HepG2 (cell line): ENCODE measurements around the gene FUCA2. TPM values are rescaled to one million over a fixed set of nuclear protein-coding genes. Genes with fewer than 3 reads are reported as not detected.

Source experiments
- ATAC-seq: fragments of 200-7000 bp; cut with Tn5 transposase; 3 replicates; pipeline ENCODE4 v1.9.1; 2020; ENCODE audit warnings: mild to moderate bottlenecking, moderate library complexity
- BruUV-seq: library from RNA; stranded (reverse); fragments of 400-500 nt; replicated peaks from 2 replicates; lab custom pipeline; 2021; lab: Mats Ljungman, UMichigan
- CTCF ChIA-PET: fragments of 300-600 bp; formaldehyde crosslinking; extraction: SDS; loops from one replicate; lab custom pipeline; 2021; ENCODE audit warnings: low total read pairs, inconsistent platforms, low intra/inter-chr PET ratio; lab: Yijun Ruan, JAX
- POLR2A ChIA-PET: fragments of 350-600 bp; sonication (Branson Sonifier 250); formaldehyde crosslinking; loops from one replicate; lab custom pipeline; 2020; ENCODE audit warnings: antibody characterized with exemption, inconsistent platforms; lab: Yijun Ruan, JAX
- DNase-seq: peaks from one replicate; pipeline ENCODE4 v3.0.0-alpha.2; 2015; ENCODE audit warnings: low spot score
- FAIRE-seq: peaks from 3 replicates; lab custom pipeline; 2011; peaks lifted over from hg19 to GRCh38; lab: Jason Lieb, UNC
- H2AFZ ChIP-seq: one replicate; pipeline ENCODE4 v1.6.1; 2011; ENCODE audit warnings: low read length, inconsistent platforms
- H3K27ac ChIP-seq: fragments of 300-600 bp; 3 replicates; pipeline ENCODE4 v1.8.0; 2011; ENCODE audit warnings: mixed run types, mild to moderate bottlenecking, mixed read lengths, low read length, inconsistent platforms; ENCODE audit not compliant: insufficient read depth; ENCODE audit errors: extremely low read length
- H3K27me3 ChIP-seq, 2 experiments: fragments of 200-600 bp in 1 of 2; 2 replicates in 1 of 2; 3 replicates in 1 of 2; pipeline versions ENCODE4 v1.6.0 to v1.8.0; 2011; ENCODE audit warnings: low read length in 2 of 2, mild to moderate bottlenecking in 2 of 2, moderate library complexity in 2 of 2, inconsistent platforms in 1 of 2; ENCODE audit not compliant: insufficient read depth in 2 of 2, control insufficient read depth in 1 of 2
- H3K36me3 ChIP-seq, 2 experiments: fragments of 200-600 bp in 1 of 2; replicated peaks in 1 of 2; 2 replicates in 1 of 2; 3 replicates in 1 of 2; pipeline versions ENCODE4 v1.5.1 to v1.8.0; 2011; ENCODE audit warnings: low read length in 2 of 2, inconsistent platforms in 1 of 2; ENCODE audit not compliant: insufficient read depth in 2 of 2, control insufficient read depth in 1 of 2
- H3K4me1 ChIP-seq: 2 replicates; pipeline ENCODE4 v1.5.1; 2012; ENCODE audit warnings: low read length, inconsistent platforms; ENCODE audit not compliant: insufficient read depth
- H3K4me2 ChIP-seq: 2 replicates; pipeline ENCODE4 v1.6.0; 2011; ENCODE audit warnings: low read depth, low read length, inconsistent platforms
- H3K4me3 ChIP-seq, 3 experiments: fragments of 200-600 bp in 1 of 3; sonication (generic), shearing (Covaris generic) in 1 of 3; replicated peaks in 1 of 3; 2 replicates each; pipeline ENCODE4 v1.5.1; 2011 to 2016; ENCODE audit warnings: low read length in 3 of 3, inconsistent platforms in 2 of 3, low read depth in 2 of 3, mild to moderate bottlenecking in 2 of 3, control low read depth in 1 of 3, mixed read lengths in 1 of 3; ENCODE audit not compliant: insufficient read depth in 1 of 3
- H3K79me2 ChIP-seq: one replicate; pipeline ENCODE4 v1.6.1; 2011; ENCODE audit warnings: low read length, inconsistent platforms; ENCODE audit not compliant: insufficient read depth
- H3K9ac ChIP-seq: 2 replicates; pipeline ENCODE4 v1.6.0; 2011; ENCODE audit warnings: mild to moderate bottlenecking, low read depth, low read length, inconsistent platforms; ENCODE audit not compliant: insufficient read depth
- H3K9me3 ChIP-seq: 2 replicates; pipeline ENCODE4 v1.5.1; 2012; ENCODE audit warnings: mild to moderate bottlenecking, low read length
- H4K20me1 ChIP-seq: 2 replicates; pipeline ENCODE4 v1.6.0; 2011; ENCODE audit warnings: inconsistent platforms, mild to moderate bottlenecking, low read length, moderate library complexity; ENCODE audit not compliant: insufficient read depth
- ATF7 ChIP-seq, 2 experiments: fragments of 450-650 bp in 1 of 2; sonication (generic) in 1 of 2; formaldehyde crosslinking in 1 of 2; IDR thresholded peaks; 2 replicates each; pipeline versions ENCODE4 v1.4.0 to v1.6.1; 2016 to 2020; ENCODE audit warnings: antibody characterized with exemption in 1 of 2, mild to moderate bottlenecking in 1 of 2, missing genetic modification reagents in 1 of 2
- ATM ChIP-seq: fragments of 450-650 bp; IDR thresholded peaks from 2 replicates; pipeline ENCODE4 v1.7.1; 2017; ENCODE audit warnings: mild to moderate bottlenecking, borderline replicate concordance
- CREM ChIP-seq, 2 experiments: sonication (generic) in 1 of 2; formaldehyde crosslinking in 1 of 2; IDR thresholded peaks; 2 replicates each; pipeline versions ENCODE4 v1.4.0 to v1.6.1; 2016 to 2020; ENCODE audit warnings: antibody characterized with exemption in 1 of 2, mild to moderate bottlenecking in 1 of 2, missing genetic modification reagents in 1 of 2
- HOXD1 ChIP-seq: sonication (generic); formaldehyde crosslinking; IDR thresholded peaks from 2 replicates; pipeline ENCODE4 v1.5.0; 2020; ENCODE audit warnings: missing genetic modification reagents
- MAZ ChIP-seq, 2 experiments: sonication (generic) in 1 of 2; formaldehyde crosslinking in 1 of 2; IDR thresholded peaks; 2 replicates each; pipeline versions ENCODE4 v1.5.0 to v1.6.1; 2012 to 2020; ENCODE audit warnings: low read depth in 2 of 2, mild to moderate bottlenecking in 2 of 2, borderline replicate concordance in 1 of 2, improper control_type of control experiment in 1 of 2, low read length in 1 of 2, missing genetic modification reagents in 1 of 2, moderate library complexity in 1 of 2
- MXI1 ChIP-seq: IDR thresholded peaks from 3 replicates; pipeline ENCODE4 v1.6.1; 2012; ENCODE audit warnings: low read depth, low read length, inconsistent platforms, borderline replicate concordance
- NRL ChIP-seq: sonication (generic); formaldehyde crosslinking; IDR thresholded peaks from 2 replicates; pipeline ENCODE4 v1.5.0; 2020; ENCODE audit warnings: missing genetic modification reagents, mild to moderate bottlenecking, moderate library complexity, borderline replicate concordance
- ONECUT2 ChIP-seq: sonication (generic); formaldehyde crosslinking; IDR thresholded peaks from 2 replicates; pipeline ENCODE4 v1.4.0; 2020; ENCODE audit warnings: missing genetic modification reagents
- POLR2G ChIP-seq: fragments of 200-400 bp; formaldehyde crosslinking; IDR thresholded peaks from 2 replicates; pipeline ENCODE4 v1.6.1; 2018; ENCODE audit warnings: mild to moderate bottlenecking, low read depth, low read length, moderate library complexity
- TAF1 ChIP-seq: sonication (generic); formaldehyde crosslinking; IDR thresholded peaks from 2 replicates; pipeline ENCODE4 v1.4.0; 2020; ENCODE audit warnings: missing genetic modification reagents
- TARDBP ChIP-seq: sonication (generic); formaldehyde crosslinking; IDR thresholded peaks from 2 replicates; pipeline ENCODE4 v1.8.0; 2022; ENCODE audit warnings: mild to moderate bottlenecking, missing genetic modification reagents
- YEATS4 ChIP-seq: sonication (generic); formaldehyde crosslinking; IDR thresholded peaks from 2 replicates; pipeline ENCODE4 v1.4.0; 2020; ENCODE audit warnings: missing genetic modification reagents, borderline replicate concordance
- ZNF337 ChIP-seq: sonication (generic); formaldehyde crosslinking; IDR thresholded peaks from 2 replicates; pipeline ENCODE4 v1.5.1; 2020; ENCODE audit warnings: missing genetic modification reagents, low read depth, mild to moderate bottlenecking, borderline replicate concordance
- ZNF629 ChIP-seq: sonication (generic); formaldehyde crosslinking; conservative IDR thresholded peaks from 2 replicates; pipeline ENCODE4 v1.5.0; 2020; ENCODE audit warnings: missing genetic modification reagents
- ZNF768 ChIP-seq: sonication (generic); formaldehyde crosslinking; IDR thresholded peaks from 2 replicates; pipeline ENCODE4 v1.4.0; 2020; ENCODE audit warnings: missing genetic modification reagents
- WGBS: methylation state at CpG from one replicate; pipeline ENCODE4 v1.1.6; 2017; ENCODE audit warnings: low lambda C conversion rate; 5-methylcytosine and 5-hydroxymethylcytosine counted together
- in situ Hi-C: cut with HindIII; loops from 2 replicates; pipeline ENCODE4 v1.10.0; 2017; ENCODE audit warnings: low pct_unique_long_range_greater_than_20kb; ENCODE audit not compliant: extremely low pct_ligation_motif_present
- intact Hi-C: fragments of 100-400 bp; cut with micrococcal nuclease; formaldehyde crosslinking; loops from one replicate; pipeline ENCODE4 v1.10.0; 2022; ENCODE audit not compliant: unreplicated experiment
- polyA plus RNA-seq, 8 experiments: library from polyadenylated mRNA; depleted of rRNA in 3 of 8; stranded (reverse) in 7 of 8; unstranded in 1 of 8; fragments of >200 nt; fragmentation: Illumina TruSeq in 4 of 8; extraction: Trizol in 4 of 8; gene quantifications; 2 replicates each; pipeline versions ENCODE4 v1.2.1 to v1.2.3, GENCODE V29; 2011 to 2016; ENCODE audit warnings: low read depth in 4 of 8, missing spikeins in 1 of 8, mixed read lengths in 1 of 8; ENCODE audit not compliant: insufficient read depth in 1 of 8
- total RNA-seq, 5 experiments: library from RNA; depleted of rRNA; stranded (reverse); fragments of >200 nt; fragmentation: Illumina TruSeq; extraction: Trizol; gene quantifications; 2 replicates each; pipeline ENCODE4 v1.2.3, GENCODE V29; 2016; ENCODE audit warnings: low read depth in 1 of 5
- TF ChIP-seq, protein P1 (sequence below): sonication (generic); formaldehyde crosslinking; IDR thresholded peaks from 2 replicates; pipeline ENCODE4 v1.5.1; 2020; ENCODE audit warnings: missing genetic modification reagents, mild to moderate bottlenecking, borderline replicate concordance
- TF ChIP-seq, protein P2 (sequence below): sonication (generic); formaldehyde crosslinking; IDR thresholded peaks from 2 replicates; pipeline ENCODE4 v1.5.0; 2020; ENCODE audit warnings: missing genetic modification reagents, mild to moderate bottlenecking, borderline replicate concordance
- TF ChIP-seq, protein P3 (sequence below): sonication (generic); formaldehyde crosslinking; IDR thresholded peaks from 2 replicates; pipeline ENCODE4 v1.8.1; 2022; ENCODE audit warnings: low read depth, mild to moderate bottlenecking, missing genetic modification reagents

FUCA2 gene
- total and polyA plus RNA-seq, 2 of the 13 experiments (the other 11 are each of a cell fraction or from before 2014, with no cell fraction given): 87.4 to 144 TPM

- TF ChIP-seq ONECUT2 (CRISPR knock-in tag): no peak
- TF ChIP-seq POLR2G: no peak
- no peak for TF ChIP-seq MAZ (IDR thresholded peaks at IDR 0.05; ENCODE audit: borderline replicate concordance, low read depth, low read length)
- TF ChIP-seq MAZ (CRISPR knock-in tag; IDR thresholded peaks at IDR 0.05; ENCODE audit: low read depth): no peak
- TF ChIP-seq NRL (CRISPR knock-in tag): no peak
- TF ChIP-seq, protein P1, sequence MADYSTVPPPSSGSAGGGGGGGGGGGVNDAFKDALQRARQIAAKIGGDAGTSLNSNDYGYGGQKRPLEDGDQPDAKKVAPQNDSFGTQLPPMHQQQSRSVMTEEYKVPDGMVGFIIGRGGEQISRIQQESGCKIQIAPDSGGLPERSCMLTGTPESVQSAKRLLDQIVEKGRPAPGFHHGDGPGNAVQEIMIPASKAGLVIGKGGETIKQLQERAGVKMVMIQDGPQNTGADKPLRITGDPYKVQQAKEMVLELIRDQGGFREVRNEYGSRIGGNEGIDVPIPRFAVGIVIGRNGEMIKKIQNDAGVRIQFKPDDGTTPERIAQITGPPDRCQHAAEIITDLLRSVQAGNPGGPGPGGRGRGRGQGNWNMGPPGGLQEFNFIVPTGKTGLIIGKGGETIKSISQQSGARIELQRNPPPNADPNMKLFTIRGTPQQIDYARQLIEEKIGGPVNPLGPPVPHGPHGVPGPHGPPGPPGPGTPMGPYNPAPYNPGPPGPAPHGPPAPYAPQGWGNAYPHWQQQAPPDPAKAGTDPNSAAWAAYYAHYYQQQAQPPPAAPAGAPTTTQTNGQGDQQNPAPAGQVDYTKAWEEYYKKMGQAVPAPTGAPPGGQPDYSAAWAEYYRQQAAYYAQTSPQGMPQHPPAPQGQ: no peak
- TF ChIP-seq ATF7 (IDR thresholded peaks at IDR 0.05): no peak
- TF ChIP-seq ATF7 (CRISPR knock-in tag; IDR thresholded peaks at IDR 0.05): no peak
- no peak for TF ChIP-seq MXI1
- no peak for TF ChIP-seq YEATS4 (CRISPR knock-in tag)
- TF ChIP-seq, protein P2, sequence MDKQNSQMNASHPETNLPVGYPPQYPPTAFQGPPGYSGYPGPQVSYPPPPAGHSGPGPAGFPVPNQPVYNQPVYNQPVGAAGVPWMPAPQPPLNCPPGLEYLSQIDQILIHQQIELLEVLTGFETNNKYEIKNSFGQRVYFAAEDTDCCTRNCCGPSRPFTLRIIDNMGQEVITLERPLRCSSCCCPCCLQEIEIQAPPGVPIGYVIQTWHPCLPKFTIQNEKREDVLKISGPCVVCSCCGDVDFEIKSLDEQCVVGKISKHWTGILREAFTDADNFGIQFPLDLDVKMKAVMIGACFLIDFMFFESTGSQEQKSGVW: no peak
Observed at GRCh38 chr6:143559051-143559660, 47.6 kb upstream of the FUCA2 start (continued).

DNA sequence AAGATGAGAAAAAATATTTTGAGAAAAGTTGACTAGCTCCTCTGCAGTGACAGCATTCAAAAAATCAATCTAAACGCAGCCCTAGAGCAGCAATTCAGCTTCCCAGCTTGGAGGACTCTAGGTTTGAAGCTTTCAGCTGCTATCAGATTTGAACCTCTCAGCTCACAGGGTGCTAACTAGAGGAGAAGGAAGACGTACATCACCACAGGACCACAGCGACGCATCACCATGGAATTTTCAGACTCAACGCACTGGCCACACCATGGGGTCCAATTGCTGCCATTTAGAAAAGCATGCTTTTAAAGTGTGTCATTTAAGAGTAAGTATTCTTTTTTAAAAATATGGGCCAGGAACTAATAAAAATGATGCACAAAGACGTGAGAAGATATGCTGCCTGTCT is 45.0 kb upstream of the FUCA2 start:
- Histone ChIP-seq H4K20me1 (no peaks in the 10 kb centered on the region), H3K9ac (no peak overlapping the region), H3K27me3 (no peaks in the 10 kb centered on the region), H3K9me3 (no peaks in the 10 kb centered on the region), H3K79me2 (no peaks in the 10 kb centered on the region), H3K4me3 (no peak overlapping the region), H3K27ac (no peak overlapping the region), H2AFZ (no peak overlapping the region), H3K4me1 (peaks cover 14% of the 10 kb centered on the region), H3K4me2 (no peak overlapping the region), H3K36me3 (no peaks in the 10 kb centered on the region)
- ChIA-PET POLR2A (no interaction called here), CTCF (no interaction called here)
- no peak for ATAC-seq
- intact Hi-C loops (no loop called here), in situ Hi-C loops (no loop called here)
- WGBS: 90% methylated on average over 6 of the region's 6 CpGs
- no peak for DNase-seq
- FAIRE-seq: no peak
- BruUV-seq: no TSS peak
- TF ChIP-seq, protein P3, sequence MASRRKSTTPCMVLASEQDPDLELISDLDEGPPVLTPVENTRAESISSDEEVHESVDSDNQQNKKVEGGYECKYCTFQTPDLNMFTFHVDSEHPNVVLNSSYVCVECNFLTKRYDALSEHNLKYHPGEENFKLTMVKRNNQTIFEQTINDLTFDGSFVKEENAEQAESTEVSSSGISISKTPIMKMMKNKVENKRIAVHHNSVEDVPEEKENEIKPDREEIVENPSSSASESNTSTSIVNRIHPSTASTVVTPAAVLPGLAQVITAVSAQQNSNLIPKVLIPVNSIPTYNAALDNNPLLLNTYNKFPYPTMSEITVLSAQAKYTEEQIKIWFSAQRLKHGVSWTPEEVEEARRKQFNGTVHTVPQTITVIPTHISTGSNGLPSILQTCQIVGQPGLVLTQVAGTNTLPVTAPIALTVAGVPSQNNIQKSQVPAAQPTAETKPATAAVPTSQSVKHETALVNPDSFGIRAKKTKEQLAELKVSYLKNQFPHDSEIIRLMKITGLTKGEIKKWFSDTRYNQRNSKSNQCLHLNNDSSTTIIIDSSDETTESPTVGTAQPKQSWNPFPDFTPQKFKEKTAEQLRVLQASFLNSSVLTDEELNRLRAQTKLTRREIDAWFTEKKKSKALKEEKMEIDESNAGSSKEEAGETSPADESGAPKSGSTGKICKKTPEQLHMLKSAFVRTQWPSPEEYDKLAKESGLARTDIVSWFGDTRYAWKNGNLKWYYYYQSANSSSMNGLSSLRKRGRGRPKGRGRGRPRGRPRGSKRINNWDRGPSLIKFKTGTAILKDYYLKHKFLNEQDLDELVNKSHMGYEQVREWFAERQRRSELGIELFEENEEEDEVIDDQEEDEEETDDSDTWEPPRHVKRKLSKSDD: no peak
- TF ChIP-seq NRL (CRISPR knock-in tag) (no peak), ZNF337 (CRISPR knock-in tag) (no peak), TARDBP (no peak), CREM (IDR thresholded peaks at IDR 0.05) (no peak), CREM (CRISPR knock-in tag; IDR thresholded peaks at IDR 0.05) (no peak), HOXD1 (CRISPR knock-in tag) (no peak), ATM (no peak), ZNF629 (CRISPR knock-in tag) (no peak), TAF1 (CRISPR knock-in tag) (no peak), ZNF768 (CRISPR knock-in tag) (no peak)
